Muscle layer of duodenum (tissue), 2 donors: ENCODE data around the gene ZNF619.

Experiments used
- H3K27ac ChIP-seq: one replicate; pipeline ENCODE4 v1.7.0; 2013; ENCODE audit warnings: mild to moderate bottlenecking, low read length
- H3K27me3 ChIP-seq: one replicate; pipeline ENCODE4 v1.7.0; 2013; ENCODE audit warnings: low read depth, mild to moderate bottlenecking, control low read depth, low read length
- H3K36me3 ChIP-seq, 2 donors: one replicate each; pipeline ENCODE4 v1.7.0; 2013; ENCODE audit warnings: low read length in 2 of 2, control low read depth in 1 of 2, mild to moderate bottlenecking in 1 of 2; ENCODE audit not compliant: insufficient read depth in 2 of 2, control insufficient read depth in 1 of 2
- H3K4me1 ChIP-seq, 2 donors: one replicate each; pipeline ENCODE4 v1.7.0; 2013; ENCODE audit warnings: low read length in 2 of 2, mild to moderate bottlenecking in 2 of 2, control low read depth in 1 of 2, moderate library complexity in 1 of 2; ENCODE audit not compliant: insufficient read depth in 2 of 2, control insufficient read depth in 1 of 2
- H3K4me3 ChIP-seq, 2 donors: one replicate each; pipeline ENCODE4 v1.7.0; 2013; ENCODE audit warnings: low read length in 2 of 2, low read depth in 1 of 2, mild to moderate bottlenecking in 1 of 2
- H3K9me3 ChIP-seq, 2 donors: one replicate each; pipeline ENCODE4 v1.7.0; 2013; ENCODE audit warnings: low read length in 2 of 2, control low read depth in 1 of 2, mild to moderate bottlenecking in 1 of 2; ENCODE audit not compliant: control insufficient read depth in 1 of 2
- donor health status: healthy.

ZNF619 gene

GRCh38 chr3:40468018-40468417, 8.9 kb upstream of the ZNF619 start:
- no peaks in the 10 kb centered on the region for H3K27me3 ChIP-seq
- peaks cover 10 to 19% of the 10 kb centered on the region in 2 donors for H3K36me3 ChIP-seq
- H3K4me3 ChIP-seq = no peak overlapping the region
- no peak overlapping the region for H3K27ac ChIP-seq
- no peaks in the 10 kb centered on the region for H3K9me3 ChIP-seq
- no peaks in the 10 kb centered on the region for H3K4me1 ChIP-seq

- Histone ChIP-seq H3K4me3 (no peak overlapping the region), H3K27me3 (no peaks in the 10 kb centered on the region), H3K36me3 (no peaks in the 10 kb centered on the region), H3K4me1 (no peaks in the 10 kb centered on the region), H3K27ac (no peak overlapping the region), H3K9me3 (no peaks in the 10 kb centered on the region)
These were observed 6.2 kb upstream of the ZNF619 start for GRCh38 chr3:40470701-40471100.

- H3K27ac ChIP-seq = peak overlapping the region; percentile 66
- peaks cover 4 to 7% of the 10 kb centered on the region in 2 donors for H3K4me1 ChIP-seq
- no peaks in the 10 kb centered on the region for H3K9me3 ChIP-seq
- no peaks in the 10 kb centered on the region for H3K27me3 ChIP-seq
- peaks cover 20 to 31% of the 10 kb centered on the region in 2 donors for H3K36me3 ChIP-seq
- peak overlapping the region; percentile 85 to 95 for H3K4me3 ChIP-seq
These were observed 744 bp downstream of the ZNF619 start for GRCh38 chr3:40477666-40478065.

GRCh38 chr3:40487172-40487571, 10.2 kb downstream of the ZNF619 start:
- Histone ChIP-seq H3K4me1 (no peaks in the 10 kb centered on the region), H3K27ac (no peak overlapping the region), H3K36me3 (peaks cover 25 to 57% of the 10 kb centered on the region in 2 donors), H3K4me3 (peak overlapping the region in 1 of 2 donors; percentile 30), H3K9me3 (peaks cover 11 to 19% of the 10 kb centered on the region in 2 donors), H3K27me3 (no peaks in the 10 kb centered on the region)

GRCh38 chr3:40490916-40491315, 14.0 kb downstream of the ZNF619 start:
- Histone ChIP-seq H3K27ac (no peak overlapping the region), H3K27me3 (no peaks in the 10 kb centered on the region), H3K4me3 (no peak overlapping the region)

GRCh38 chr3:40494698-40495097, 17.8 kb downstream of the ZNF619 start:
- Histone ChIP-seq H3K9me3 (no peaks in the 10 kb centered on the region), H3K27me3 (no peaks in the 10 kb centered on the region), H3K4me3 (no peak overlapping the region), H3K27ac (no peak overlapping the region), H3K4me1 (no peaks in the 10 kb centered on the region), H3K36me3 (no peaks in the 10 kb centered on the region)

More at GRCh38 chr3:40490916-40491315, 14.0 kb downstream of the ZNF619 start:
- no peaks in the 10 kb centered on the region for H3K4me1 ChIP-seq
- H3K36me3 ChIP-seq = peaks cover 16 to 24% of the 10 kb centered on the region in 2 donors
- peaks cover 11 to 19% of the 10 kb centered on the region in 2 donors for H3K9me3 ChIP-seq

GRCh38 chr3:40497288-40497687, 20.4 kb downstream of the ZNF619 start:
- Histone ChIP-seq H3K36me3 (no peaks in the 10 kb centered on the region), H3K27ac (no peak overlapping the region), H3K9me3 (no peaks in the 10 kb centered on the region), H3K27me3 (no peaks in the 10 kb centered on the region), H3K4me1 (no peaks in the 10 kb centered on the region), H3K4me3 (no peak overlapping the region)

GRCh38 chr3:40499952-40500351, 23.0 kb downstream of the ZNF619 start:
- Histone ChIP-seq H3K36me3 (no peaks in the 10 kb centered on the region), H3K4me3 (no peak overlapping the region), H3K27ac (no peak overlapping the region), H3K9me3 (no peaks in the 10 kb centered on the region), H3K27me3 (no peaks in the 10 kb centered on the region), H3K4me1 (no peaks in the 10 kb centered on the region)

GRCh38 chr3:40502034-40502433, 25.1 kb downstream of the ZNF619 start:
- Histone ChIP-seq H3K27ac (no peak overlapping the region), H3K36me3 (no peaks in the 10 kb centered on the region), H3K9me3 (no peaks in the 10 kb centered on the region), H3K4me1 (peaks cover 0 to 7% of the 10 kb centered on the region in 2 donors), H3K4me3 (no peak overlapping the region), H3K27me3 (no peaks in the 10 kb centered on the region)

GRCh38 chr3:40504636-40505430, 27.9 kb downstream of the ZNF619 start:
- peak overlapping the region; percentile 84 to 87 for H3K4me3 ChIP-seq
- H3K4me1 ChIP-seq = peaks cover 0 to 7% of the 10 kb centered on the region in 2 donors
- peaks cover 0 to 5% of the 10 kb centered on the region in 2 donors for H3K36me3 ChIP-seq
- H3K27ac ChIP-seq = peak overlapping the region; percentile 35
- H3K27me3 ChIP-seq = no peaks in the 10 kb centered on the region
- H3K9me3 ChIP-seq = no peaks in the 10 kb centered on the region

GRCh38 chr3:40505599-40506462, 28.9 kb downstream of the ZNF619 start, which contains the start of gene ZNF620:
Gene ZNF620, plus strand, starts transcription at chr3:40506039. Its CDS starts 314 bp downstream, at chr3:40506353.
- peaks cover 0 to 11% of the 10 kb centered on the region in 2 donors for H3K36me3 ChIP-seq
- H3K27ac ChIP-seq = peak within 1 kb of the TSS; percentile 35
- H3K27me3 ChIP-seq = no peaks in the 10 kb centered on the region
- peak within 1 kb of the TSS; percentile 84 to 87 for H3K4me3 ChIP-seq
- peaks cover 0 to 7% of the 10 kb centered on the region in 2 donors for H3K4me1 ChIP-seq
- H3K9me3 ChIP-seq = no peaks in the 10 kb centered on the region
